Skeletal muscle satellite cell (primary cell): ENCODE data around the gene MTG2.

Experiments
- H3K27me3 ChIP-seq: 2 replicates; pipeline ENCODE4 v1.7.0; 2013; ENCODE audit warnings: low read length; ENCODE audit not compliant: control insufficient read depth, insufficient read depth
- H3K36me3 ChIP-seq: 2 replicates; pipeline ENCODE4 v1.7.0; 2013; ENCODE audit warnings: mild to moderate bottlenecking, control low read depth, low read length; ENCODE audit not compliant: insufficient read depth
- H3K4me1 ChIP-seq: 2 replicates; pipeline ENCODE4 v1.7.0; 2013; ENCODE audit warnings: low read length; ENCODE audit not compliant: control insufficient read depth, insufficient read depth
- H3K4me2 ChIP-seq: 2 replicates; pipeline ENCODE4 v1.7.0; 2013; ENCODE audit warnings: mild to moderate bottlenecking, low read length
- H3K4me3 ChIP-seq: 2 replicates; pipeline ENCODE4 v1.7.0; 2013; ENCODE audit warnings: low read length
- H3K9ac ChIP-seq: 2 replicates; pipeline ENCODE4 v1.7.0; 2013; ENCODE audit warnings: mild to moderate bottlenecking, low read depth, low read length, moderate library complexity
- H3K9me3 ChIP-seq: replicated peaks from 2 replicates; pipeline ENCODE4 v1.7.0; 2013; ENCODE audit warnings: mild to moderate bottlenecking, control low read depth, low read length

The MTG2 gene

DNA sequence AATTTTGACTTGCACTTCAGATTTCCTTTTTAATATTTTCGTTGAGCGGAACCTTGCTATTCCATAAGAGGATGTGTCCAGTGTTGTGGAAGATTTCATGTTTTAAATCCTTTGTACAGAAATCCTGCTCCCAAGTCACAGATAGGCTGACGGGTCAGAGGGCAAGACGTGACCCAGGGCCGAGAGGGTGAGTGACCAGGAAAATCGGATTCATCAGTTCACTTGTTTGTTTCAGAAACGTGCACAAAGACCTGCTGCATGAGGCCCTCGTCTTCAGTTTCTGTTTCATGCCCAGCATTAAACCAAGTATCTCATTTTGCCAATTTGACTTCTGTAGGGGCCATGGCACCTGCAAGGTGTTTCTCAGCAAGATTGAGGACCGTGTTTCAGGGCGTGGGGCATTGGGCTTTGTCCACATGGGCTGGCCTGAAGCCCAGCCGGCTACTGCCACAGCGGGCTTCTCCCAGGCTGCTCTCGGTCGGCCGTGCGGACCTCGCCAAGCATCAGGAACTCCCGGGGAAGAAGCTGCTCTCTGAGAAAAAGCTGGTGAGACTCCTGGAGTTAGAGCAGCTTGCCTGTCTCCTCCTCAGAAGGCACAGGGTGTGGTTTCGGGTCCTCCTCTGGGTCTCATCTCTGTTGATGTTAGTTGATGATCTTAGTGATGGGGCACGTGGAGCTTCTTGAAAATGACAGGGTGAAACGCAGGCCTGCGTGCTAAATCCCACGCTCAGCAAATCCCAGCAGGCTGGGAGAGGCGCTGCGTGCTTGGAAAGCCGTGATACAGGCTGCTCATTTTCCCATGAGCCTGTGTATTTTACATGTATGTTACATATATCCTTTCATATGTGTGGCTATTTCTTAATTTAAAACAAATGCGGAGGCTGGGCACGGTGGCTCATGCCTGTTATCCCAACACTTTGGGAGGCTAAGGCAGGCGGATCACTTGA is 10.5 kb downstream of the MTG2 start:
- H3K4me2 ChIP-seq = no peak overlapping the region
- peaks cover 30% of the 10 kb centered on the region for H3K36me3 ChIP-seq
- no peaks in the 10 kb centered on the region for H3K4me1 ChIP-seq
- no peak overlapping the region for H3K9ac ChIP-seq
- no peaks in the 10 kb centered on the region for H3K9me3 ChIP-seq
- no peak overlapping the region for H3K4me3 ChIP-seq
- no peaks in the 10 kb centered on the region for H3K27me3 ChIP-seq

DNA sequence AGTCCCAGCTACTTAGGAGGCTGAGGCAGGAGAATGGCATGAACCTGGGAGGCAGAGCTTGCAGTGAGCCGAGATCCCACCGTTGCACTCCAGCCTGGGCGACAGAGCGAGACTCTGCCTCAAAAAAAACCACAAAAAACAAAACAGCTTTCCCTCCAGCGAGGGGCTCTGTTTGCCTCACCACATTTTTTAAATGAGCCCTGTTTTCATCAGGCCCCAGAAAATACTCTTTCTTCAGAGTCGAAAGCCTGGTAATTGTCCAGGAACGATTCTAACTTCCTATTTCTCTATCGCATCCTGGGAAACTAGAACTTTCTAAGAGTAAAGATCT is 12.2 kb downstream of the MTG2 start:
- Histone ChIP-seq H3K4me2 (no peak overlapping the region), H3K27me3 (no peaks in the 10 kb centered on the region), H3K4me1 (no peaks in the 10 kb centered on the region), H3K9ac (no peak overlapping the region), H3K36me3 (peaks cover 42% of the 10 kb centered on the region), H3K4me3 (no peak overlapping the region), H3K9me3 (no peaks in the 10 kb centered on the region)

DNA sequence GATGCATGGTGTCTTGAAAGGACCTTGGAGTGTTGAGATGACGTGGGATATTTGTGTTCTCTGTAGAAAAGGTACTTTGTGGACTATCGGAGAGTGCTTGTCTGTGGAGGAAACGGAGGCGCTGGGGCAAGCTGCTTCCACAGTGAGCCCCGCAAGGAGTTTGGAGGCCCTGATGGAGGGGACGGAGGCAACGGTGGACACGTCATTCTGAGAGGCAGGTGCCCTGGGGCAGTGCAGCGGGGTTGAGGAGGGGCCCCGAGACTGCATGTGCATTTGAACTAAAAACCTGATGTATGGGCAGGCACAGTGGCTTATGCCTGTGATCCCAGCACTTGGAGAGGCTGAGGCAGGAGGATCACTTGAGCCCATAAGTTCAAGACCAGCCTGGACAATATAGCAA is 12.9 kb downstream of the MTG2 start:
- H3K9me3 ChIP-seq = no peaks in the 10 kb centered on the region
- no peak overlapping the region for H3K4me3 ChIP-seq
- H3K36me3 ChIP-seq = peaks cover 43% of the 10 kb centered on the region

DNA sequence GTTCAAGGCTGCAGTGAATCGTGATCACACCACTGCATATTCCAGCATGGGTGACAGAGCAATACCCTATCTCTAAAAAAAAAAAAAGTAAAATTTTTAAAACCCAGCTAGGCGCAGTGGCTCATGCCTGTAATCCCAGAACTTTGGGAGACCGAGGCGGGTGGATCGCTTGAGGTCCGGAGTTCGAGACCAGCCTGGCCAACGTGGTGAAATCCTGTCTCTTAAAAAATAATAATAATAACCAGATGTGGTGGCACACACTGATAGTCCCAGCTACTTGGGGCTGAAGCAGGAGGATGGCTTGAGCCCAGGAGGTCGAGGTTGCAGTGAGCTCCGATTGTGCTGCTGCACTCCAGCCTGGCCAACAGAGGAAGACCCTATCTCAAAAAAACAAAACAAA is 13.5 kb downstream of the MTG2 start:
- H3K27me3 ChIP-seq = no peaks in the 10 kb centered on the region
- H3K4me3 ChIP-seq = no peak overlapping the region
- H3K4me1 ChIP-seq = peaks cover 2% of the 10 kb centered on the region
- H3K9me3 ChIP-seq = no peaks in the 10 kb centered on the region
- H3K9ac ChIP-seq = no peak overlapping the region
- no peak overlapping the region for H3K4me2 ChIP-seq
- H3K36me3 ChIP-seq = peaks cover 48% of the 10 kb centered on the region

More for the DNA sequence above, 12.9 kb downstream of the MTG2 start:
- no peak overlapping the region for H3K4me2 ChIP-seq
- no peaks in the 10 kb centered on the region for H3K4me1 ChIP-seq
- no peaks in the 10 kb centered on the region for H3K27me3 ChIP-seq
- no peak overlapping the region for H3K9ac ChIP-seq

DNA sequence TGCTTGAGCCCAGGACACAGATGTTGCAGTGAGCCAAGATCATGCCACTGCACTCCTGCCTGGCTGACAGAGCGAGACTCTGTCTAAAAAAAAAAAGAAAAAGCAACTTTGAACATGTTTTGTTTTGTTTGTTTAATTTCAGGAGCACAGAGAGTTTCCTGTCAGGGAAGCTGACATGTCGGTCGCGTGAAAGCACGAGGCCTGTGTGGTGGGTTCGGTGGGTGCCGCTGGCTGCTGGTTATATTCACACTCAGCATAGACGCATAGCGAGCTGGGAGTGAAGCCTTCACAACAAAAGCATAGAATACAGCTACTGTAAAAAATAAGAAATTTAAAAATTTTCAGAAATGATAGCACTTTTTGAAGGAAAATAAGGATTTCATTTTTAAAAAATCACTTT is 14.5 kb downstream of the MTG2 start:
- Histone ChIP-seq H3K27me3 (no peaks in the 10 kb centered on the region), H3K36me3 (peaks cover 54% of the 10 kb centered on the region), H3K4me3 (no peak overlapping the region), H3K9ac (no peak overlapping the region), H3K4me2 (no peak overlapping the region), H3K9me3 (no peaks in the 10 kb centered on the region), H3K4me1 (peaks cover 11% of the 10 kb centered on the region)

DNA sequence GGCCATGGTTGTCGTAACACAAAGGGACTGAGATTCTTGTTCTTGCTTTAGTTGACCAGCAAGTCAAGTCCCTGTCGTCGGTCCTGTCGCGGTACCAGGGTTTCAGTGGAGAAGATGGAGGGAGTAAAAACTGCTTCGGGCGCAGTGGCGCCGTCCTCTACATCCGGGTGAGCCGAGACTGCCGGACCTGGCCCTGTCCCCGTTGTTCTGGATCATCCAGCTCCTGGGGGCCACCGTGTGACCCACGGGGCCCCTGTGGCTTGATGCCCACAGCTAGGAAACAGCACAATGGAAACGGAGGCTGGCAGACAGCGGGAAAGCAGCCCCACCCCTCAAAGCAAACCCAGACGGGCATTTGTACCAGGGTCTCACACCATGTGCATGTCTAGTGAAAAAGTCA is 15.0 kb downstream of the MTG2 start:
- peaks cover 13% of the 10 kb centered on the region for H3K4me1 ChIP-seq
- H3K27me3 ChIP-seq = no peaks in the 10 kb centered on the region
- peaks cover 54% of the 10 kb centered on the region for H3K36me3 ChIP-seq
- H3K4me3 ChIP-seq = no peak overlapping the region
- no peak overlapping the region for H3K4me2 ChIP-seq
- no peaks in the 10 kb centered on the region for H3K9me3 ChIP-seq
- no peak overlapping the region for H3K9ac ChIP-seq

DNA sequence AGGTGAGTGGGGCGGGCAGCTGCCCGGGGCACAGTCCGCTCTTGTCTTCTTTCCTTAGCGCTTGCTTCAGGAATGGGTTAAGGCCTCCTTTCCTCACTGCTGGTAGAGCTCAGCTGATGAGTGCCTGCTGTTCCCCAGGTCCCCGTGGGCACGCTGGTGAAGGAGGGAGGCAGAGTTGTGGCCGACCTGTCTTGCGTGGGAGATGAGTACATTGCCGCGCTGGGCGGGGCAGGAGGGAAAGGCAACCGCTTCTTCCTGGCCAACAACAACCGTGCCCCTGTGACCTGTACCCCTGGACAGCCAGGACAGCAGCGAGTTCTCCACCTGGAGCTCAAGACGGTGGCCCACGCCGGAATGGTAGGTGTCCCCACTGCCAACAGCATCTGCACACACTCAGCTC is 15.7 kb downstream of the MTG2 start:
- Histone ChIP-seq H3K4me1 (peaks cover 20% of the 10 kb centered on the region), H3K4me2 (no peak overlapping the region), H3K27me3 (no peaks in the 10 kb centered on the region), H3K9ac (no peak overlapping the region), H3K9me3 (no peaks in the 10 kb centered on the region), H3K36me3 (peaks cover 53% of the 10 kb centered on the region), H3K4me3 (no peak overlapping the region)

DNA sequence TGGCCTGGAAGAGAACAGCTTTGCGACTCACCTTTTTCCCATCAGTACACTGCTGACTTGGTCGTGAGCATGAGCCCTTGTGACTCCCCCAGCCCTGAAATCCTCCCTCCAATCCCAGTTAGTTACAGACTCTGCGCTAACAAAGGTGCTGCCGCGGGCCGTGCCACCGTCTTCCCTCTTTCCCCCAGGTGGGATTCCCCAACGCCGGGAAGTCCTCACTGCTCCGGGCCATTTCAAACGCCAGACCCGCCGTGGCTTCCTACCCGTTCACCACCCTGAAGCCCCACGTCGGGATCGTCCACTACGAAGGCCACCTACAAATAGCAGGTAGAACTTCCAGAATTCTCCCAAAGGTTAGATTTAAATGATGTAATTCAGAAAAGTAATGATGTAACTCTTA is 16.1 kb downstream of the MTG2 start:
- H3K9me3 ChIP-seq = no peaks in the 10 kb centered on the region
- peaks cover 53% of the 10 kb centered on the region for H3K36me3 ChIP-seq
- H3K4me2 ChIP-seq = no peak overlapping the region
- peaks cover 25% of the 10 kb centered on the region for H3K4me1 ChIP-seq
- no peak overlapping the region for H3K9ac ChIP-seq
- no peak overlapping the region for H3K4me3 ChIP-seq
- H3K27me3 ChIP-seq = no peaks in the 10 kb centered on the region

DNA sequence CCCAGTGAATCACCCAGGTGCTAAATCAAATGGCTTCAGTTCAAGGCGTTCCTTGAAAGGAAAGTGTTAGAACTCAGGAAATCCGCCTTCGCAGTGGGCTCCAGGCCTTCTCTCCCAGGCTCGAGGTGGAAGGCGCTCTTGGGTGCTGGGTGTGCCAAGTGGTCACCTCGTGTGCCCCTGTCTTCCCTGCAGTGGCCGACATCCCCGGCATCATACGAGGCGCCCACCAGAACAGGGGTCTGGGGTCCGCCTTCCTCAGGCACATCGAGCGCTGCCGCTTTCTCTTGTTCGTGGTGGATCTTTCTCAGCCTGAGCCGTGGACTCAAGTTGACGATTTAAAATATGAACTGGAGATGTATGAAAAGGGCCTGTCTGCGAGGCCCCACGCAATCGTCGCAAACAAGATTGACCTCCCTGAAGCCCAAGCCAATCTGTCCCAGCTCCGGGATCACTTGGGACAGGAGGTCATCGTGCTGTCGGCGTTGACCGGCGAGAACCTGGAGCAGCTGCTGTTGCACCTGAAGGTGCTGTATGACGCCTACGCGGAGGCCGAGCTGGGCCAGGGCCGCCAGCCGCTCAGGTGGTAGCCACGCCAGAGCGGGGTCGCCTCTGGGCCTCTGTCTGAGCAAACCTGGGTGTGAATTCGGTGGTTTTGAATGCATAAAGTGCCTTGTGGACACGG is 17.8 kb downstream of the MTG2 start:
- H3K27me3 ChIP-seq = no peaks in the 10 kb centered on the region
- H3K36me3 ChIP-seq = peaks cover 49% of the 10 kb centered on the region
- peaks cover 25% of the 10 kb centered on the region for H3K4me1 ChIP-seq
- H3K9ac ChIP-seq = no peak overlapping the region
- H3K4me2 ChIP-seq = no peak overlapping the region
- H3K9me3 ChIP-seq = no peaks in the 10 kb centered on the region
- H3K4me3 ChIP-seq = no peak overlapping the region

DNA sequence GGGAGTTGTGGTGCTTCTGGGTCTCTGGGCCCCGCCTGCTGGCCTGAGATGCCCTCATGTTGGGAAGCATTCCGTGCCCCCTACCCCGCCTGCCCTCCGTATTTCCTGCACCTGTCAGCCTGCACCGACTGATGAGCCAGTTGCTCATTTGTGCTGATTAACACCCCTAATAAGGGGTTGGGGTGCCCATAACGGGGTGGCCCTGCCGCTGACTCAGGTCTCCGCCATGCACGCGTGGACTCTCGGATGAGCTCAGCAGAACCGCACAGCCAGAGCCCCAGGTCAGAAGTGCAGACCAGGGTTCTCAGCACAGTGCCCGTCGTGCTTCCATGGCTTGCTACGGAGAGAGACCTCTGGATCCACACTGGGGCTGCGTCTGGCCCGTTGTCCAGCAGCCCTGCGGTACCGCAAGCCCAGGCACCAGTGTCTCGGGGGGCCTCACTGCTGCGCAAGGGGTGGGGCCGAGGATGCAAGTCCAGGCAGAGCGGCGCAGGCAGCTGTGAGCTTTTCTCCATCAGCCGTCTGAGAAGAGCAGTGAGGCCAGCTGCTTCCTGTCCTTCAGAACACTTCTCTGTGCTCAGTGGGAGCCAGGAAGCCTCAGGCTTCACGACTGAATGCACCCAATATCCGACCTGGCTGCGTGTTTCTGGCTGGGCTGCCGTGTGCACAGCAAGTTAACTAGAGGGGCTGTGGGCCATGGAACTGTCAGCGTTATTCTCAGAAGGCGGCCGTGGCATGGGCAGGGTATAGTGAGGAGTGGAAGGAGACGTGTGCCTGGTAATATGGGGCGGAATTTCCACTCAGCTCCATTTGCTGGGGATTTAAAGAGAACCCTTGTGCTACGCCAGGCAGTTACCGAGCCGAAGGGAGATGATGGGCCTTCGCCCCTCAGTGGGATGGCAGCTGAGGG is 18.6 kb downstream of the MTG2 start:
- Histone ChIP-seq H3K9me3 (no peaks in the 10 kb centered on the region), H3K27me3 (no peaks in the 10 kb centered on the region), H3K4me2 (no peak overlapping the region), H3K4me1 (peaks cover 25% of the 10 kb centered on the region), H3K9ac (no peak overlapping the region), H3K4me3 (no peak overlapping the region), H3K36me3 (peaks cover 45% of the 10 kb centered on the region)

DNA sequence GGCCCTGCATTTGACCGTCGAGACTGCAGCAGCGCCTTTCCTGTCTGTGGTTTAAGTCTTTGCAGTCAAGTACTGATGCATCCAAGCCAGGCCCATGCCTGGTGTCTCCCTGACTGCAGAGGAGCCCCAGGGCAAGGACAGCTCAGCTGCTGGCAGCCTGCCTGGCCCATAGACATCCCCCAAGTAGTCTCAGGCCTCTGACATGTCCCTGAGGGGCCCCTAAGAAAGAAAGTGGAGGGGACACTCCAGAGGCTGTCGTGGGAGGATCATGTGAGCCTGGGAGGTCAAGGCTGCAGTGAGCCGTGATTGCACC is 19.2 kb downstream of the MTG2 start:
- Histone ChIP-seq H3K4me3 (no peak overlapping the region), H3K4me2 (no peak overlapping the region), H3K9ac (no peak overlapping the region), H3K9me3 (no peaks in the 10 kb centered on the region), H3K27me3 (no peaks in the 10 kb centered on the region), H3K4me1 (peaks cover 25% of the 10 kb centered on the region), H3K36me3 (peaks cover 45% of the 10 kb centered on the region)
